GM23338 (cell line): ENCODE measurements around the gene PNPLA2.

ENCODE experiments used
- CREB1 ChIP-seq: fragments of 250-450 bp; sonication (Bioruptor Pico); IDR thresholded peaks from 2 replicates; pipeline ENCODE4 v1.5.0; 2020; ENCODE audit warnings: low read depth, mild to moderate bottlenecking, moderate library complexity
- CTCF ChIP-seq, 2 experiments: fragments of 200-600 bp in 1 of 2; sonication (generic) in 1 of 2; conservative IDR thresholded peaks; 2 replicates each; pipeline versions ENCODE4 v1.5.1 to v1.6.1; 2016 to 2017; ENCODE audit warnings: antibody characterized with exemption in 2 of 2, low read depth in 2 of 2, mild to moderate bottlenecking in 2 of 2, moderate library complexity in 1 of 2
- EZH2 ChIP-seq: fragments of 200-600 bp; sonication (generic); IDR thresholded peaks from one replicate; pipeline ENCODE4 v1.8.0; 2017; ENCODE audit warnings: antibody characterized with exemption, mild to moderate bottlenecking, low read depth; ENCODE audit not compliant: unreplicated experiment
- EZH2phosphoT487 ChIP-seq: fragments of 200-600 bp; sonication (generic); IDR thresholded peaks from one replicate; pipeline ENCODE4 v1.8.1; 2018; ENCODE audit warnings: antibody characterized with exemption; ENCODE audit not compliant: unreplicated experiment
- JUNB ChIP-seq: IDR thresholded peaks from one replicate; pipeline ENCODE4 v1.6.1; 2016; ENCODE audit warnings: antibody characterized with exemption; ENCODE audit not compliant: unreplicated experiment
- NANOG ChIP-seq: IDR thresholded peaks from 2 replicates; pipeline ENCODE4 v1.6.1; 2016; ENCODE audit warnings: antibody characterized with exemption, borderline replicate concordance
- POLR2AphosphoS5 ChIP-seq: IDR thresholded peaks from 2 replicates; pipeline ENCODE4 v1.6.1; 2016; ENCODE audit warnings: antibody characterized with exemption, low read depth
- STAT1 ChIP-seq: IDR thresholded peaks from one replicate; pipeline ENCODE4 v1.6.1; 2016; ENCODE audit warnings: antibody characterized with exemption; ENCODE audit not compliant: unreplicated experiment
- ZNF114 ChIP-seq: fragments of 250-450 bp; sonication (Bioruptor Pico); IDR thresholded peaks from 2 replicates; pipeline ENCODE4 v1.5.0; 2020; ENCODE audit warnings: mild to moderate bottlenecking, moderate library complexity
- ZNF331 ChIP-seq: fragments of 250-450 bp; sonication (Bioruptor Pico); IDR thresholded peaks from 2 replicates; pipeline ENCODE4 v1.5.0; 2020; ENCODE audit warnings: low read depth, mild to moderate bottlenecking, moderate library complexity
- TF ChIP-seq, protein P1 (sequence below): fragments of 250-450 bp; sonication (Bioruptor Pico); IDR thresholded peaks from 2 replicates; pipeline ENCODE4 v1.5.0; 2020; ENCODE audit warnings: mild to moderate bottlenecking, moderate library complexity
- TF ChIP-seq, protein P2 (sequence below): IDR thresholded peaks from one replicate; pipeline ENCODE4 v1.6.1; 2018; ENCODE audit warnings: antibody characterized with exemption; ENCODE audit not compliant: unreplicated experiment

GRCh38 chr11:858762-859339, 40.1 kb downstream of the PNPLA2 start:
- TF ChIP-seq, protein P1, sequence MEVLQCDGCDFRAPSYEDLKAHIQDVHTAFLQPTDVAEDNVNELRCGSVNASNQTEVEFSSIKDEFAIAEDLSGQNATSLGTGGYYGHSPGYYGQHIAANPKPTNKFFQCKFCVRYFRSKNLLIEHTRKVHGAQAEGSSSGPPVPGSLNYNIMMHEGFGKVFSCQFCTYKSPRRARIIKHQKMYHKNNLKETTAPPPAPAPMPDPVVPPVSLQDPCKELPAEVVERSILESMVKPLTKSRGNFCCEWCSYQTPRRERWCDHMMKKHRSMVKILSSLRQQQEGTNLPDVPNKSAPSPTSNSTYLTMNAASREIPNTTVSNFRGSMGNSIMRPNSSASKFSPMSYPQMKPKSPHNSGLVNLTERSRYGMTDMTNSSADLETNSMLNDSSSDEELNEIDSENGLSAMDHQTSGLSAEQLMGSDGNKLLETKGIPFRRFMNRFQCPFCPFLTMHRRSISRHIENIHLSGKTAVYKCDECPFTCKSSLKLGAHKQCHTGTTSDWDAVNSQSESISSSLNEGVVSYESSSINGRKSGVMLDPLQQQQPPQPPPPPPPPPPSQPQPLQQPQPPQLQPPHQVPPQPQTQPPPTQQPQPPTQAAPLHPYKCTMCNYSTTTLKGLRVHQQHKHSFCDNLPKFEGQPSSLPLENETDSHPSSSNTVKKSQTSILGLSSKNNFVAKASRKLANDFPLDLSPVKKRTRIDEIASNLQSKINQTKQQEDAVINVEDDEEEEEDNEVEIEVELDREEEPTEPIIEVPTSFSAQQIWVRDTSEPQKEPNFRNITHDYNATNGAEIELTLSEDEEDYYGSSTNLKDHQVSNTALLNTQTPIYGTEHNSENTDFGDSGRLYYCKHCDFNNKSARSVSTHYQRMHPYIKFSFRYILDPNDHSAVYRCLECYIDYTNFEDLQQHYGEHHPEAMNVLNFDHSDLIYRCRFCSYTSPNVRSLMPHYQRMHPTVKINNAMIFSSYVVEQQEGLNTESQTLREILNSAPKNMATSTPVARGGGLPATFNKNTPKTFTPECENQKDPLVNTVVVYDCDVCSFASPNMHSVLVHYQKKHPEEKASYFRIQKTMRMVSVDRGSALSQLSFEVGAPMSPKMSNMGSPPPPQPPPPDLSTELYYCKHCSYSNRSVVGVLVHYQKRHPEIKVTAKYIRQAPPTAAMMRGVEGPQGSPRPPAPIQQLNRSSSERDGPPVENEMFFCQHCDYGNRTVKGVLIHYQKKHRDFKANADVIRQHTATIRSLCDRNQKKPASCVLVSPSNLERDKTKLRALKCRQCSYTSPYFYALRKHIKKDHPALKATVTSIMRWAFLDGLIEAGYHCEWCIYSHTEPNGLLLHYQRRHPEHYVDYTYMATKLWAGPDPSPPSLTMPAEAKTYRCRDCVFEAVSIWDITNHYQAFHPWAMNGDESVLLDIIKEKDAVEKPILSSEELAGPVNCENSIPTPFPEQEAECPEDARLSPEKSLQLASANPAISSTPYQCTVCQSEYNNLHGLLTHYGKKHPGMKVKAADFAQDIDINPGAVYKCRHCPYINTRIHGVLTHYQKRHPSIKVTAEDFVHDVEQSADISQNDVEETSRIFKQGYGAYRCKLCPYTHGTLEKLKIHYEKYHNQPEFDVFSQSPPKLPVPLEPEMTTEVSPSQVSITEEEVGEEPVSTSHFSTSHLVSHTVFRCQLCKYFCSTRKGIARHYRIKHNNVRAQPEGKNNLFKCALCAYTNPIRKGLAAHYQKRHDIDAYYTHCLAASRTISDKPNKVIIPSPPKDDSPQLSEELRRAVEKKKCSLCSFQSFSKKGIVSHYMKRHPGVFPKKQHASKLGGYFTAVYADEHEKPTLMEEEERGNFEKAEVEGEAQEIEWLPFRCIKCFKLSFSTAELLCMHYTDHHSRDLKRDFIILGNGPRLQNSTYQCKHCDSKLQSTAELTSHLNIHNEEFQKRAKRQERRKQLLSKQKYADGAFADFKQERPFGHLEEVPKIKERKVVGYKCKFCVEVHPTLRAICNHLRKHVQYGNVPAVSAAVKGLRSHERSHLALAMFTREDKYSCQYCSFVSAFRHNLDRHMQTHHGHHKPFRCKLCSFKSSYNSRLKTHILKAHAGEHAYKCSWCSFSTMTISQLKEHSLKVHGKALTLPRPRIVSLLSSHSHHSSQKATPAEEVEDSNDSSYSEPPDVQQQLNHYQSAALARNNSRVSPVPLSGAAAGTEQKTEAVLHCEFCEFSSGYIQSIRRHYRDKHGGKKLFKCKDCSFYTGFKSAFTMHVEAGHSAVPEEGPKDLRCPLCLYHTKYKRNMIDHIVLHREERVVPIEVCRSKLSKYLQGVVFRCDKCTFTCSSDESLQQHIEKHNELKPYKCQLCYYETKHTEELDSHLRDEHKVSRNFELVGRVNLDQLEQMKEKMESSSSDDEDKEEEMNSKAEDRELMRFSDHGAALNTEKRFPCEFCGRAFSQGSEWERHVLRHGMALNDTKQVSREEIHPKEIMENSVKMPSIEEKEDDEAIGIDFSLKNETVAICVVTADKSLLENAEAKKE (CRISPR knock-in tag) = no peak
- TF ChIP-seq CTCF (conservative IDR thresholded peaks at IDR 0.05; ENCODE audit: low read depth in 2 of 2) (no peak), POLR2AphosphoS5 (no peak), ZNF114 (CRISPR knock-in tag) (no peak), EZH2phosphoT487 (no peak), EZH2 (no peak), CREB1 (CRISPR knock-in tag) (no peak), JUNB (no peak), STAT1 (no peak), ZNF331 (CRISPR knock-in tag) (no peak), NANOG (no peak)
- TF ChIP-seq, protein P2, sequence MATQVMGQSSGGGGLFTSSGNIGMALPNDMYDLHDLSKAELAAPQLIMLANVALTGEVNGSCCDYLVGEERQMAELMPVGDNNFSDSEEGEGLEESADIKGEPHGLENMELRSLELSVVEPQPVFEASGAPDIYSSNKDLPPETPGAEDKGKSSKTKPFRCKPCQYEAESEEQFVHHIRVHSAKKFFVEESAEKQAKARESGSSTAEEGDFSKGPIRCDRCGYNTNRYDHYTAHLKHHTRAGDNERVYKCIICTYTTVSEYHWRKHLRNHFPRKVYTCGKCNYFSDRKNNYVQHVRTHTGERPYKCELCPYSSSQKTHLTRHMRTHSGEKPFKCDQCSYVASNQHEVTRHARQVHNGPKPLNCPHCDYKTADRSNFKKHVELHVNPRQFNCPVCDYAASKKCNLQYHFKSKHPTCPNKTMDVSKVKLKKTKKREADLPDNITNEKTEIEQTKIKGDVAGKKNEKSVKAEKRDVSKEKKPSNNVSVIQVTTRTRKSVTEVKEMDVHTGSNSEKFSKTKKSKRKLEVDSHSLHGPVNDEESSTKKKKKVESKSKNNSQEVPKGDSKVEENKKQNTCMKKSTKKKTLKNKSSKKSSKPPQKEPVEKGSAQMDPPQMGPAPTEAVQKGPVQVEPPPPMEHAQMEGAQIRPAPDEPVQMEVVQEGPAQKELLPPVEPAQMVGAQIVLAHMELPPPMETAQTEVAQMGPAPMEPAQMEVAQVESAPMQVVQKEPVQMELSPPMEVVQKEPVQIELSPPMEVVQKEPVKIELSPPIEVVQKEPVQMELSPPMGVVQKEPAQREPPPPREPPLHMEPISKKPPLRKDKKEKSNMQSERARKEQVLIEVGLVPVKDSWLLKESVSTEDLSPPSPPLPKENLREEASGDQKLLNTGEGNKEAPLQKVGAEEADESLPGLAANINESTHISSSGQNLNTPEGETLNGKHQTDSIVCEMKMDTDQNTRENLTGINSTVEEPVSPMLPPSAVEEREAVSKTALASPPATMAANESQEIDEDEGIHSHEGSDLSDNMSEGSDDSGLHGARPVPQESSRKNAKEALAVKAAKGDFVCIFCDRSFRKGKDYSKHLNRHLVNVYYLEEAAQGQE = no peak
